Measurements from ENCODE around the gene TECPR2. TPM values are rescaled to one million over a fixed set of nuclear protein-coding genes. Genes with fewer than 3 reads are reported as not detected.

The TECPR2 gene
- total RNA-seq, 2 experiments from 2014 or later: 4.7 to 5.0 TPM

DNA sequence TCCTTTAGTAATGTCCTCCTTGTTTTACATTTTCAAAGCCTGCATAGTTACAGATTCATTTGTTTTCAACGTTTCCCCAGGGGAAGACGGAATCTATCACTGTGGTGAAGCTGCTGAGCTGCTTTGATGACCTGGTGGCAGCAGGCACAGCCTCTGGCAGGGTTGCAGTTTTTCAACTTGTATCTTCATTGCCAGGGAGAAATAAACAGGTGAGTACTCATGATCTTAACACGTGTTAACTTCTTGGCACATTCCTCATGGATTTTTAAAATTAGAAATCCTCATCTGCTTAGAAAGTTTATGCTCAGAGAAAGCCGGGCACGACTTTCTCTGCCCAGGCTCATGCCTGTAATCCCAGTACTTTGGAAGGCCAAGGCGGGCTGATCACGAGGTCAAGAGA, 44.5 kb downstream of the TECPR2 start:
- Mint-ChIP-seq H3K36me3 (ENCODE audit: low read depth) (peaks cover 19% of the 10 kb centered on the region), H3K27ac (no peak overlapping the region), H3K9me3 (peaks cover 15% of the 10 kb centered on the region), H3K4me1 (ENCODE audit: low read depth) (peaks cover 2% of the 10 kb centered on the region), H3K4me3 (no peak overlapping the region), H3K27me3 (no peaks in the 10 kb centered on the region)
- ATAC-seq: no peak
- no peak for DNase-seq
- CTCF ChIA-PET: interaction anchor here (1.0 kb wide), 2 partner anchors 13 to 16 kb away, joined by 3 read pairs; no protein-coding TSS in a partner anchor
- POLR2A ChIA-PET: no interaction called here
- intact Hi-C loops (cut with micrococcal nuclease): no loop called here
- TF ChIP-seq, protein P1, sequence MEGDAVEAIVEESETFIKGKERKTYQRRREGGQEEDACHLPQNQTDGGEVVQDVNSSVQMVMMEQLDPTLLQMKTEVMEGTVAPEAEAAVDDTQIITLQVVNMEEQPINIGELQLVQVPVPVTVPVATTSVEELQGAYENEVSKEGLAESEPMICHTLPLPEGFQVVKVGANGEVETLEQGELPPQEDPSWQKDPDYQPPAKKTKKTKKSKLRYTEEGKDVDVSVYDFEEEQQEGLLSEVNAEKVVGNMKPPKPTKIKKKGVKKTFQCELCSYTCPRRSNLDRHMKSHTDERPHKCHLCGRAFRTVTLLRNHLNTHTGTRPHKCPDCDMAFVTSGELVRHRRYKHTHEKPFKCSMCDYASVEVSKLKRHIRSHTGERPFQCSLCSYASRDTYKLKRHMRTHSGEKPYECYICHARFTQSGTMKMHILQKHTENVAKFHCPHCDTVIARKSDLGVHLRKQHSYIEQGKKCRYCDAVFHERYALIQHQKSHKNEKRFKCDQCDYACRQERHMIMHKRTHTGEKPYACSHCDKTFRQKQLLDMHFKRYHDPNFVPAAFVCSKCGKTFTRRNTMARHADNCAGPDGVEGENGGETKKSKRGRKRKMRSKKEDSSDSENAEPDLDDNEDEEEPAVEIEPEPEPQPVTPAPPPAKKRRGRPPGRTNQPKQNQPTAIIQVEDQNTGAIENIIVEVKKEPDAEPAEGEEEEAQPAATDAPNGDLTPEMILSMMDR (IDR thresholded peaks at IDR 0.05): no peak

DNA sequence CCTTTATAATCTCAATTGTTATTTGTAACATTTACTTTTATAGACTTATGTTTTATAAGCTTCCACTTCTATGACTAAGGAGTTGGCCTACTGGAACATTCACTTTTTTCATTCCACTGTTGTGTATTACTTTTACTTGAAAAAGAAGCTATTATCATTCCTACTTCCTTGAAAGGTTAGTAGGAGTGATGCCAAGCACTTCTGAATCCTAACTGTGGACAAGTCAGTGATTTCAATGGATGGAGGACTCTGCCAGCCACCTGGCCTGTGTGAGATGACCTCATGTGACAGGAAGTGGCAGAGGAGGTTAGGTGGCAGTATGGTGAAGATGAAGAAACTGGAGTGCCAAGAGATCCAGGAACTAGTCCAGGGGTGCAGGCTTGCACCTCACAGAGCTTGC, 46.0 kb downstream of the TECPR2 start:
- intact Hi-C loops (cut with micrococcal nuclease): no loop called here
- DNase-seq (no peak), ATAC-seq (no peak)
- no peak overlapping the region for H3K4me3 Mint-ChIP-seq
- H3K27me3 Mint-ChIP-seq: no peaks in the 10 kb centered on the region
- H3K27ac Mint-ChIP-seq: no peak overlapping the region
- ChIA-PET CTCF (interaction anchor here (0.6 to 1.7 kb wide), 3 partner anchors 22 to 87 kb away, joined by 3 to 4 read pairs (median 3); no protein-coding TSS in a partner anchor), POLR2A (interaction anchor here (1.0 to 2.2 kb wide), 2 partner anchors 22 to 47 kb away, joined by 3 to 6 read pairs; partner anchors contain the start of genes CINP and TECPR2)
- peaks cover 2% of the 10 kb centered on the region for H3K9me3 Mint-ChIP-seq
- H3K4me1 Mint-ChIP-seq (ENCODE audit: low read depth): peaks cover 2% of the 10 kb centered on the region
- TF ChIP-seq, protein P1 (IDR thresholded peaks at IDR 0.05): no peak
- H3K36me3 Mint-ChIP-seq (ENCODE audit: low read depth): peaks cover 9% of the 10 kb centered on the region

DNA sequence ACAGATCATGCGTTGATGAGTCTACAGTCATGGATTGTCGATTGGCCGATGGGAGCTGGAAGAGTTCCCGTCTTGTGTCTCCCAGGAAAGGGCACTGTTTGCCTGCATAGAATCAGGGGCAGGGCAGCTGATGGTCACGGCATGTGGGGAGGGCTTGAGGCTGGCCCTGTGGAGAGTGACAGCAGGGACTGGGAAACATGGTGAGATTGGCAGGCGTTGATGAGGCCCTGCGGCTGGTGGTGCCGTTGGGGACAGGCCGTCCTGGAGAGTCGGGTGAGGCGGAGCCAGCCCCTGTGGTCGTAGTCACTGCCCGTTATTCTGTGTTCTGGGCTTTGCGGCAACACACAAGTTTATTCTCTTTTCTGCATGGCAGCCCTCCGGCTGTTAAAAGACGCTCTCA, 52.9 kb downstream of the TECPR2 start:
- Mint-ChIP-seq H3K36me3 (ENCODE audit: low read depth) (no peaks in the 10 kb centered on the region), H3K27me3 (no peaks in the 10 kb centered on the region), H3K4me1 (ENCODE audit: low read depth) (no peaks in the 10 kb centered on the region), H3K4me3 (no peak overlapping the region), H3K27ac (no peak overlapping the region), H3K9me3 (no peaks in the 10 kb centered on the region)
- TF ChIP-seq, protein P1 (IDR thresholded peaks at IDR 0.05): no peak
- intact Hi-C loops (cut with micrococcal nuclease): no loop called here
- DNase-seq: no peak
- CTCF ChIA-PET: no interaction called here
- POLR2A ChIA-PET: no interaction called here
- no peak for ATAC-seq

DNA sequence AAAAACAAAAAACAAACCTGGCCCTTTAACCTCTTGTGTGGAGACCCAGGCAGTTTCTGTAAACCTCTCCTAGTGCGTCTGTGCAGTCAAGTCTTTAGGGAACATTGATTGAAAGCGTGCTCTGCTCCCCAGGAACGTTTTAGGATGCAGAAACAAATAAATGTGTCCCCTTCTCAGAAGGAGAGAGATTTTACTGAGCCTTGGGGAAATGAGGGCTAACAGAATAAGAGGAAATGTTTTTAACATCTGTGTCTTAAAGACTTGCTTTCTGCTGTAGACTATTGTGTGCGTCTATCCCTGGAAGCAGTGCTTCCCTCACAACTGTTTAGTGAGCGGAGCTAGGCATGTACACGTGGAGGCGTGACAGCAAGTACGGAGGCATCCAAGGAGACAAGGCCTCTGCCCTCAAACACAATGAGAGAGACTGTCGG, 54.3 kb downstream of the TECPR2 start:
- DNase-seq: no peak
- intact Hi-C loops (cut with micrococcal nuclease): no loop called here
- Mint-ChIP-seq H3K9me3 (no peaks in the 10 kb centered on the region), H3K27me3 (no peaks in the 10 kb centered on the region), H3K27ac (no peak overlapping the region), H3K36me3 (ENCODE audit: low read depth) (no peaks in the 10 kb centered on the region), H3K4me3 (no peak overlapping the region), H3K4me1 (ENCODE audit: low read depth) (no peaks in the 10 kb centered on the region)
- no peak for ATAC-seq
- POLR2A ChIA-PET: no interaction called here
- TF ChIP-seq, protein P1 (IDR thresholded peaks at IDR 0.05): no peak
- CTCF ChIA-PET: no interaction called here

DNA sequence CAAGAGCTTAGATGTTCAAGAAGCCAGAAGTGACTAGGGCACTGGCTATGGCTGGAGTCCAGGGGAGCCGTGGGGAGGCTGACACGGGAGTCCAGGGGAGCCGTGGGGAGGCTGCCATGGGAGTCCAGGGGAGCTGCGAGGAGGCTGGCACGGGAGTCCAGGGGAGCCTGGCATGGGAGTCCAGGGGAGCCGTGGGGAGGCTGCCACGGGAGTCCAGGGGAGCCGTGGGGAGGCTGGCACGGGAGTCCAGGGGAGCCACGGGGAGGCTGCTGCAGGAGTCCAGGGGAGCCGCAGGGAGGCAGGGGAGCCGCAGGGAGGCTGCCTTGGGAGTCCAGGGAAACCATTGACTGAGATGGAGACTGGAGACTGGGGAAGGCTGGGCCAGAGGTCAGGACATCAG, 54.9 kb downstream of the TECPR2 start:
- H3K27ac Mint-ChIP-seq: no peak overlapping the region
- intact Hi-C loops (cut with micrococcal nuclease): no loop called here

More for the DNA sequence above, 54.9 kb downstream of the TECPR2 start:
- no peaks in the 10 kb centered on the region for H3K4me1 Mint-ChIP-seq (ENCODE audit: low read depth)
- ChIA-PET POLR2A (no interaction called here), CTCF (no interaction called here)
- ATAC-seq (no peak), DNase-seq (no peak)
- no peaks in the 10 kb centered on the region for H3K27me3 Mint-ChIP-seq
- TF ChIP-seq, protein P1 (IDR thresholded peaks at IDR 0.05): no peak
- no peaks in the 10 kb centered on the region for H3K36me3 Mint-ChIP-seq (ENCODE audit: low read depth)
- no peak overlapping the region for H3K4me3 Mint-ChIP-seq
- H3K9me3 Mint-ChIP-seq: no peaks in the 10 kb centered on the region
